Central memory CD8-positive, alpha-beta T cell (primary cell): ENCODE data around the gene SLC16A9.

Source experiments
- ATAC-seq: fragments of 150-1000 bp; cut with Tn5 transposase; replicated peaks from 2 replicates; pipeline ENCODE4 v1.10.0; 2022; ENCODE audit warnings: mild to moderate bottlenecking, moderate FRiP score, moderate number of reproducible peaks; ENCODE audit not compliant: poor library complexity, severe bottlenecking; ENCODE audit errors: extremely low read depth
- DNase-seq, 2 donors: peaks; one replicate each; pipeline ENCODE4 v3.0.0; 2021; ENCODE audit warnings: low spot score in 2 of 2
- H3K27ac Mint-ChIP-seq: one replicate; pipeline ENCODE4 v1.8.0; 2022; ENCODE audit warnings: low read depth, mild to moderate bottlenecking, moderate library complexity, mixed read lengths
- H3K27me3 Mint-ChIP-seq: one replicate; pipeline ENCODE4 v1.8.0; 2022; ENCODE audit warnings: mixed read lengths
- H3K36me3 Mint-ChIP-seq: one replicate; pipeline ENCODE4 v1.8.0; 2022; ENCODE audit warnings: mild to moderate bottlenecking, moderate library complexity, mixed read lengths; ENCODE audit not compliant: insufficient read depth
- H3K4me1 Mint-ChIP-seq: one replicate; pipeline ENCODE4 v1.8.0; 2022; ENCODE audit warnings: mixed read lengths
- H3K4me3 Mint-ChIP-seq: one replicate; pipeline ENCODE4 v1.8.0; 2022; ENCODE audit warnings: mild to moderate bottlenecking, moderate library complexity, mixed read lengths
- H3K9me3 Mint-ChIP-seq: one replicate; pipeline ENCODE4 v1.8.0; 2022; ENCODE audit warnings: mixed read lengths

SLC16A9 gene

GRCh38 chr10:59611048-59611447 is 98.6 kb downstream of the SLC16A9 start:
- H3K27me3 Mint-ChIP-seq: peaks cover 42% of the 10 kb centered on the region
- DNase-seq (no peak), ATAC-seq (no peak)
- H3K4me1 Mint-ChIP-seq: no peaks in the 10 kb centered on the region
- no peak overlapping the region for H3K4me3 Mint-ChIP-seq
- H3K9me3 Mint-ChIP-seq: no peaks in the 10 kb centered on the region
- H3K36me3 Mint-ChIP-seq: peaks cover 2% of the 10 kb centered on the region
- no peak overlapping the region for H3K27ac Mint-ChIP-seq

GRCh38 chr10:59607970-59608369 is 101.7 kb downstream of the SLC16A9 start:
- H3K4me1 Mint-ChIP-seq: no peaks in the 10 kb centered on the region
- no peak overlapping the region for H3K27ac Mint-ChIP-seq
- ATAC-seq (no peak), DNase-seq (no peak)
- peaks cover 2% of the 10 kb centered on the region for H3K36me3 Mint-ChIP-seq
- H3K9me3 Mint-ChIP-seq: no peaks in the 10 kb centered on the region
- H3K27me3 Mint-ChIP-seq: peaks cover 42% of the 10 kb centered on the region
- H3K4me3 Mint-ChIP-seq: no peak overlapping the region

GRCh38 chr10:59606551-59606961 is 103.1 kb downstream of the SLC16A9 start:
- DNase-seq: no peak
- Mint-ChIP-seq H3K4me1 (no peaks in the 10 kb centered on the region), H3K9me3 (no peaks in the 10 kb centered on the region), H3K36me3 (peaks cover 2% of the 10 kb centered on the region), H3K4me3 (no peak overlapping the region), H3K27ac (no peak overlapping the region), H3K27me3 (peaks cover 32% of the 10 kb centered on the region)
- no peak for ATAC-seq

- no peaks in the 10 kb centered on the region for H3K36me3 Mint-ChIP-seq
- ATAC-seq: no peak
Observed at GRCh38 chr10:59601985-59602384, 107.7 kb downstream of the SLC16A9 start.

More at GRCh38 chr10:59601985-59602384, 107.7 kb downstream of the SLC16A9 start:
- DNase-seq: no peak
- Mint-ChIP-seq H3K9me3 (no peaks in the 10 kb centered on the region), H3K27me3 (peaks cover 16% of the 10 kb centered on the region), H3K4me3 (no peak overlapping the region), H3K27ac (no peak overlapping the region), H3K4me1 (no peaks in the 10 kb centered on the region)
